ENCODE data around the gene DLL1.

- TF ChIP-seq POLR2A (IDR thresholded peaks at IDR 0.05) = no peak
- no peak for TF ChIP-seq CTCF (IDR thresholded peaks at IDR 0.05)
These were observed 51.9 kb downstream of the DLL1 start for GRCh38 chr6:170238741-170239565.
